ENCODE data around the gene MMAB. TPM values are rescaled to one million over a fixed set of nuclear protein-coding genes. Genes with fewer than 3 reads are reported as not detected.
A peak's percentile ranks its signal among the peaks of the same experiment; 100 is the strongest.

MMAB gene
- total and polyA plus RNA-seq, 2 of the 13 experiments (the other 11 are each of a cell fraction or from before 2014, with no cell fraction given) = 26.1 to 77.3 TPM

- H3K9ac ChIP-seq (ENCODE audit: insufficient read depth, low read depth, low read length) = no peak overlapping the region
- H3K36me3 ChIP-seq (replicated peaks in 1 of 2; ENCODE audit: control insufficient read depth in 1 of 2, insufficient read depth in 2 of 2, low read length in 2 of 2) = no peaks in the 10 kb centered on the region
- intact Hi-C loops (cut with micrococcal nuclease; ENCODE audit: unreplicated experiment) (no loop called here), in situ Hi-C loops (cut with HindIII; ENCODE audit: extremely low pct_ligation_motif_present, low pct_unique_long_range_greater_than_20kb) (no loop called here)
- peak overlapping the region; percentile 54 for H3K4me2 ChIP-seq (ENCODE audit: low read depth, low read length)
- no TSS peak for BruUV-seq (replicated peaks)
- DNase-seq (ENCODE audit: low spot score) = no peak
- peaks cover 3 to 36% of the 10 kb centered on the region in 2 experiments for H3K27me3 ChIP-seq (ENCODE audit: control insufficient read depth in 1 of 2, insufficient read depth in 2 of 2, low read length in 2 of 2)
- peak overlapping the region in 1 of 3 experiments; percentile 49; a peak in 2 of 6 replicates for H3K4me3 ChIP-seq (replicated peaks in 1 of 3; ENCODE audit: insufficient read depth in 1 of 3, low read depth in 2 of 3, low read length in 3 of 3)
- no peak overlapping the region for H2AFZ ChIP-seq (ENCODE audit: low read length)
- FAIRE-seq = no peak
- H3K9me3 ChIP-seq (ENCODE audit: low read length) = no peaks in the 10 kb centered on the region
- peaks cover 27% of the 10 kb centered on the region for H3K4me1 ChIP-seq (ENCODE audit: insufficient read depth, low read length)
- H3K79me2 ChIP-seq (ENCODE audit: insufficient read depth, low read length) = no peaks in the 10 kb centered on the region
- no peaks in the 10 kb centered on the region for H4K20me1 ChIP-seq (ENCODE audit: insufficient read depth, low read length)
- no peak overlapping the region for H3K27ac ChIP-seq (ENCODE audit: extremely low read length, insufficient read depth, low read length)
- ATAC-seq = no peak; the same call in 2 of the 3 replicates
- ChIA-PET CTCF (ENCODE audit: low intra/inter-chr PET ratio, low total read pairs) (no interaction called here), POLR2A (no interaction called here)
- WGBS (ENCODE audit: low lambda C conversion rate) = no CpG with 5 or more reads among the region's 22 CpGs
- TF ChIP-seq FOXP4 (CRISPR knock-in tag; IDR thresholded peaks at IDR 0.05) (0 out of 2 replicates have a peak, but pooled peaks have one; percentile 11), THRA (CRISPR knock-in tag; IDR thresholded peaks at IDR 0.05; ENCODE audit: borderline replicate concordance) (no peak), EP300 (IDR thresholded peaks at IDR 0.05; ENCODE audit: low read depth in 2 of 2, low read length in 2 of 2) (no peak), EP300 (CRISPR knock-in tag; IDR thresholded peaks at IDR 0.05; ENCODE audit: borderline replicate concordance) (no peak), SNAPC2 (CRISPR knock-in tag; IDR thresholded peaks at IDR 0.05) (no peak), ZNF547 (CRISPR knock-in tag; IDR thresholded peaks at IDR 0.05) (no peak), NCOR1 (IDR thresholded peaks at IDR 0.05; ENCODE audit: borderline replicate concordance, low read length) (no peak), TMF1 (CRISPR knock-in tag; IDR thresholded peaks at IDR 0.05; ENCODE audit: low read depth) (no peak), FOXA1 (IDR thresholded peaks at IDR 0.05) (no peak), FOXA1 (CRISPR knock-in tag; IDR thresholded peaks at IDR 0.05) (no peak), SOX13 (IDR thresholded peaks at IDR 0.05) (no peak), SOX13 (CRISPR knock-in tag; conservative IDR thresholded peaks at IDR 0.05 in 1 of 2, IDR thresholded peaks at IDR 0.05 in 1 of 2) (0 out of 4 replicates have a peak, but pooled peaks of 1 of the 2 experiments have one; percentile 7), ATAD3A (CRISPR knock-in tag; IDR thresholded peaks at IDR 0.05) (no peak), ZNF687 (CRISPR knock-in tag; IDR thresholded peaks at IDR 0.05) (peak; percentile 28; the same call in 1 of the 2 replicates), ZNF552 (CRISPR knock-in tag; IDR thresholded peaks at IDR 0.05; ENCODE audit: borderline replicate concordance) (no peak), PITX1 (CRISPR knock-in tag; IDR thresholded peaks at IDR 0.05) (no peak), ZNF501 (CRISPR knock-in tag; IDR thresholded peaks at IDR 0.05) (0 out of 2 replicates have a peak, but pooled peaks have one; percentile 29)
Observed at GRCh38 chr12:109621901-109622364, 48.6 kb upstream of the MMAB start.

All from HepG2 (cell line).